ENCODE measurements around the gene KRTAP9-1. TPM values are rescaled to one million over a fixed set of nuclear protein-coding genes. Genes with fewer than 3 reads are reported as not detected.
"Not testable (repeated sequence)": the region's sequence is repeated elsewhere in the genome, so short reads cannot be mapped to it uniquely, and the experiment has no call there.

KRTAP9-1 gene
- total RNA-seq, 4 donors from 2014 or later: not detected

GRCh38 chr17:41153856-41154255 is 35.8 kb upstream of the KRTAP9-1 start:
- H3K27me3 ChIP-seq: peaks cover 0 to 12% (median 0%) of the 10 kb centered on the region in 4 donors
- no peaks in the 10 kb centered on the region for H3K4me1 ChIP-seq
- H3K27ac ChIP-seq: no peak overlapping the region
- TF ChIP-seq CTCF (IDR thresholded peaks at IDR 0.05): no peak
- no peaks in the 10 kb centered on the region for H3K36me3 ChIP-seq
- no peak for DNase-seq
- intact Hi-C loops (cut with DNase I): no loop called here
- H3K9me3 ChIP-seq: no peaks in the 10 kb centered on the region
- H3K4me3 ChIP-seq: no peak overlapping the region
- 50 to 83% methylated on average over 2 of the region's 2 CpGs for WGBS, 2 donors

- H3K36me3 ChIP-seq; DNase-seq; H3K4me3 ChIP-seq; H3K27ac ChIP-seq; intact Hi-C loops (cut with DNase I); H3K9me3 ChIP-seq; H3K4me1 ChIP-seq: not testable (repeated sequence)
- peaks cover 0 to 28% (median 0%) of the 10 kb centered on the region in 4 donors for H3K27me3 ChIP-seq
- WGBS, 2 donors: 73 to 80% methylated on average over 1 to 2 of the region's 3 CpGs
Measured at GRCh38 chr17:41160190-41160589, 29.5 kb upstream of the KRTAP9-1 start.

GRCh38 chr17:41160648-41161047 is 29.0 kb upstream of the KRTAP9-1 start, which contains the start of gene KRTAP4-4:
Gene KRTAP4-4, minus strand, starts transcription at chr17:41160748. Its CDS starts 57 bp downstream, at chr17:41160691.
- Histone ChIP-seq H3K4me3 (no peak within 1 kb of the TSS), H3K4me1 (no peaks in the 10 kb centered on the region), H3K27me3 (peaks cover 0 to 28% (median 0%) of the 10 kb centered on the region in 4 donors), H3K27ac (no peak within 1 kb of the TSS), H3K36me3 (no peaks in the 10 kb centered on the region), H3K9me3 (no peaks in the 10 kb centered on the region)
- DNase-seq: no peak
- 82 to 94% methylated on average over 1 of the region's 1 CpG for WGBS, 2 donors
- TF ChIP-seq POLR2A (IDR thresholded peaks at IDR 0.05) (no peak), CTCF (IDR thresholded peaks at IDR 0.05) (no peak)
- intact Hi-C loops (cut with DNase I): no loop called here

- intact Hi-C loops (cut with DNase I): no loop called here
- 59 to 66% methylated on average over 6 to 7 of the region's 7 CpGs for WGBS, 2 donors
- peaks cover 0 to 16% (median 0%) of the 10 kb centered on the region in 4 donors for H3K27me3 ChIP-seq
- no peak for DNase-seq
- TF ChIP-seq POLR2A (IDR thresholded peaks at IDR 0.05): no peak
- TF ChIP-seq CTCF (IDR thresholded peaks at IDR 0.05): no peak
- H3K36me3 ChIP-seq: no peaks in the 10 kb centered on the region
- H3K4me3 ChIP-seq: no peak overlapping the region
- no peak overlapping the region for H3K27ac ChIP-seq
- no peaks in the 10 kb centered on the region for H3K4me1 ChIP-seq
- no peaks in the 10 kb centered on the region for H3K9me3 ChIP-seq
Measured at GRCh38 chr17:41163828-41164227, 25.9 kb upstream of the KRTAP9-1 start.

- Histone ChIP-seq H3K4me3 (no peak overlapping the region), H3K36me3 (no peaks in the 10 kb centered on the region), H3K4me1 (no peaks in the 10 kb centered on the region), H3K27ac (no peak overlapping the region), H3K27me3 (peaks cover 0 to 3% (median 0%) of the 10 kb centered on the region in 4 donors), H3K9me3 (no peaks in the 10 kb centered on the region)
- DNase-seq: no peak
- intact Hi-C loops (cut with DNase I): no loop called here
- 84 to 90% methylated on average over 5 to 7 of the region's 7 CpGs for WGBS, 2 donors
- TF ChIP-seq CTCF (IDR thresholded peaks at IDR 0.05): no peak
- TF ChIP-seq POLR2A (IDR thresholded peaks at IDR 0.05): no peak
Measured at GRCh38 chr17:41167561-41167960, 22.1 kb upstream of the KRTAP9-1 start.

GRCh38 chr17:41168121-41168520 is 21.6 kb upstream of the KRTAP9-1 start, which contains the start of gene KRTAP4-3:
Gene KRTAP4-3, minus strand, starts transcription at chr17:41168221. Its CDS starts 49 bp downstream, at chr17:41168172.
- no peak for DNase-seq
- Histone ChIP-seq H3K4me3 (no peak within 1 kb of the TSS), H3K36me3 (no peaks in the 10 kb centered on the region), H3K27me3 (peaks cover 0 to 3% (median 0%) of the 10 kb centered on the region in 4 donors), H3K27ac (no peak within 1 kb of the TSS), H3K4me1 (no peaks in the 10 kb centered on the region), H3K9me3 (no peaks in the 10 kb centered on the region)
- TF ChIP-seq CTCF (IDR thresholded peaks at IDR 0.05) (no peak), POLR2A (IDR thresholded peaks at IDR 0.05) (no peak)
- intact Hi-C loops (cut with DNase I): no loop called here
- 75 to 86% methylated on average over 1 of the region's 1 CpG for WGBS, 2 donors
